HG03025 (cell line): ENCODE results near the gene PODN.

Experiments used
- ATAC-seq: cut with Tn5 transposase; IDR thresholded peaks from one replicate; pipeline ENCODE4 v1.9.1; 2021; ENCODE audit warnings: mild to moderate bottlenecking, moderate library complexity; ENCODE audit not compliant: unreplicated experiment, low FRiP score

The PODN gene

GRCh38 chr1:53111693-53112092 is 49.7 kb downstream of the PODN start:
- ATAC-seq: no peak

DNA sequence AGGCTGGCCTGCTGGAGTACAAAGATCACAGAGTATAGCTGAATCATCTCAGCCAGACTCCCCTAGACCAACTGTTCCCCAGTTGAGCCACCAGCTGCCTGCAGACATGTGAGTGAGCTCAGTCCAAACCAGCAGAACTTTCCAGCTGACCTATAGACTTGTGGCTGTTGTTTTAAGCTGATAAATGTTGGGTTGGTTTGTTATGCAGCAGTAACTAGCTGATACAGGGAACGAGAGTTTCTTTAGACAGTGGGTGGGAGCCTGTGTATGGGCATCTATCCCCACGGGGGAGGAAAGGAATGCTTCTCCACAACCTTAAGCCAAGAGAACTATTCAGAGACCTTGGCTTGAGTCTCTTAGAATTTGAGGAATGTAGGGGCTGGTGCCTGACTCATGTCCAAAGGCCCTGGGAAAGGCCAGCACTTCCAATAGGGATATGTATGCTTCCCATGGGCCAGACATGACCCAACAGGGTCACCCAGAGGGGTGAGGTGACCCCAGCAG is 50.3 kb downstream of the PODN start:
- no peak for ATAC-seq

DNA sequence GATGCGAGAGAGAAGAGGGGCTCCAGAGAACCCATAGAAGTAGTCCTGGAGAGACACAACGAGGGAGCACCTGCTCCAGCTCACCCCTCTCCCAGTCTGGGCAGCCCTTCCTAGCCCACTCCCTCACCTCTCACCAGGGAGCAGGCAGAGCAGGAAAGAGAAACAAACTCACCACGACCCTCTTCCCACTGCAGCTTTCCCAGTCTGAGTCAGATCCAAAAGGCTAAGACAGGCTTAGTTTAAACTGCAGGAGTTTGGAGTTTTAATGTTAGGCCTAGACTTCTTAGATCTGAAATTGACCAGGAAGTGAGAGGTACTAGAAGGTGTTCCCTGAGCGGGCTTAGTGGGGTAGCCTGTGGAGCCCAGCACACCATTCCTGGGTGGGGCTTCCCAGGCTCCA is 50.8 kb downstream of the PODN start:
- no peak for ATAC-seq

DNA sequence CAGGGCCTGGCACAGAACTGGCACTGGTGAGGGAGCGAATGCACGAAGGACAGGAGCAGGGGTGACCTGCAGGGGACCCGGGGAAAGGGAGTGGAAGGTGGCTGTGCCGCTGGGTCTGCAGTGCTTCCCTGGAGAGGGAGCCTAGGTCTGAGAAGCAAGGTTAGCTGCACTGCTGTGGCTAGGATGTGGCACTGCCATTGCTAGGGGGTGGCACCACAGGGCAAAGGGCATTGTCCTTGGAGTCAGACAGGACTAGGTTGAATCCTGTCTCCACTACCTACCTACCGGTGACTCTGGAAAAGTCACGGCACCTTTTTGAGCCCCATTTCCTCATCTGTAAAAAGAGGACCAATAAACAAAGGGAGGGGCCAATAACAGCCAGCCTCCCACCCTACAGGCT is 52.1 kb downstream of the PODN start:
- ATAC-seq: no peak

- ATAC-seq: no peak
These were observed 52.8 kb downstream of the PODN start for GRCh38 chr1:53114581-53115400.

- ATAC-seq: no peak
These were observed 53.6 kb downstream of the PODN start for GRCh38 chr1:53115403-53116306.

DNA sequence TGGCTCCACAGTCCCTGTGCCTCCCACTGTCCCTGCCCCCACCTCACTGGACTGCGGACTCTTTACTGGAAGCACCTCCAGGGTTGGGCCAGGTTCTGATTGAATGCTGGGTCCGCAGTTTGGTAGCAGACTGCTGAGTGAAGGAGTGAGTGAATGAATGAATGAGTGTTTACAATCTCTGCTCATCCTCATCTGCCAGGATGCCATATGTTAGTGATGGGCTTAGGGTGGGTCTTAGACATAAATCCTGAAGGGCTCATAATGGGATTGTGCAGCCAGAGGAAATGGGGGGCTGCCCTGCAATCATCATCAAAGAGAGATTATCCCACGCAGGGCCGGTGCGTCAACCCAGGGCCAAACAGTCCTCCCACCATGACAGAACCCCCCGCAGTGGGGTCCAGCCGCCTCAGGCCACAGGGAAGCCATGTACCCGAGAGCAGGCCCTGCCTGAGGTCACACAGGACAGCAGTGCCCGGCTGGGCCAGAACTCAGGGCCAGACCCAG is 54.3 kb downstream of the PODN start:
- no peak for ATAC-seq

DNA sequence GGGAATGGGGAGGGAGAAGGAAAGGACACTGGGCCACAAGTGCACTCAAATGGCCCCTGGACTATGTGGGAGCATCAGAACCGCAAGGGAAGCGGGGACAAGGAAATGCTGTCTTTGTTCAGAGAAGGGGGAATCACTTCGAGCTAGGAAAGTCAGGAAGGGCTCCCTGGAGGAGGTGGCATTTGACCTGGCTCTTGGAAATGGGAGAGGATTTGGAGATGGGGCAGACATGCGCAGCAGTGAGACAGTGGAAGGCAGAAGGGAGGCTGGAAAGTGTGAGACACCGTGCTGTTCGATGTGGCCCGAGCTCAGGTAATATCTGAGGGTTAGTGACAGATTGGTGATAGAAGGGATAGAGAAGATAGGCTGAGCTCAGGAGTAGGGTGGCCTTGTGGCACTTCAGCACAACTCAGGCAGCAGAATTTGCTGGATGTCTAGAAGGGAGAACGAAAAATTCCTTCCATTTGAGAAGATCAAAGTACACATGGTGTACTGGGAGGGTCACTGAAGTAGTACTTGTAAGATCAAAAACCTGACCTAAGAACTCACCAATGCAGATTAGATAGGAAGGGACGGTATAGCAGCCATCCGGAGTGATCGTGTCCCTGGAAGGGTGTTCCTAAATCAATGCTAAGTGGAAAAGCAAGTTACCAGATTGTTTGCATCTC is 55.1 kb downstream of the PODN start:
- no peak for ATAC-seq

- ATAC-seq: no peak
These were observed 55.8 kb downstream of the PODN start for GRCh38 chr1:53117836-53118235.

- ATAC-seq: no peak
These were observed 58.6 kb downstream of the PODN start for GRCh38 chr1:53120659-53121058.

GRCh38 chr1:53121319-53122172 is 59.5 kb downstream of the PODN start:
- ATAC-seq: no peak

DNA sequence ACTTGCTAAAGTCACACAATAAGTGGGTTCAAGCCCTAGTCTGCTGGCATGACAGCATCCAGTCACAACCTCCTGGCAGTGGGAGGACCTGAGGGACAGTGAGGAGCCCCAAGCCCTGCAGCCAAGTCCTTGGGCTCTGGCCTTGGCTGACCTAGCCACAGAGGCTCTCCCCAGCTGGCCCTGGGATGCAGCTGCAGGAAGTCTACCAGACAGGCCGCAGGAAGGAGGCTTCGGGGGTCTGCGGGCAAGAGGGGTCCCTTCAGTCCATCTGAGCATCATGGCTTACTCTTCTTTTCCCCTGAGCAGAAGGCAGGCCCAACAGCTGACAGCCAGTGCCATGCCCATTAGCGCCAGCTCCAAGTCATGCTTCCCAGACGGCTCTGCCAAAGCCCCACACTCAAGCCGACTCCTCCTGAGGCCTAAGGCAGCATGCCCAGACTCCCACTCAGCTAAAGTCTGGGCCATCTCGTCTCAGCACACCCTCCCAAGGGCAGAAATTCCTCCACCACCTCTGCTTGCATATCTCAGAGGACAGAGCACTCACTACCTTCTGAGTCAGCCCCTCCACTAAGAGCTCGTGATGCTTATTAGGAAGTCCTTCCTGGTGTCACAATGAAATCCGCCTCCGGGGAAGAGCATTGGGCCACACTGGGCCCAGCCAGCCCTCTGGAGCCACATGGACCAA is 60.3 kb downstream of the PODN start:
- no peak for ATAC-seq

DNA sequence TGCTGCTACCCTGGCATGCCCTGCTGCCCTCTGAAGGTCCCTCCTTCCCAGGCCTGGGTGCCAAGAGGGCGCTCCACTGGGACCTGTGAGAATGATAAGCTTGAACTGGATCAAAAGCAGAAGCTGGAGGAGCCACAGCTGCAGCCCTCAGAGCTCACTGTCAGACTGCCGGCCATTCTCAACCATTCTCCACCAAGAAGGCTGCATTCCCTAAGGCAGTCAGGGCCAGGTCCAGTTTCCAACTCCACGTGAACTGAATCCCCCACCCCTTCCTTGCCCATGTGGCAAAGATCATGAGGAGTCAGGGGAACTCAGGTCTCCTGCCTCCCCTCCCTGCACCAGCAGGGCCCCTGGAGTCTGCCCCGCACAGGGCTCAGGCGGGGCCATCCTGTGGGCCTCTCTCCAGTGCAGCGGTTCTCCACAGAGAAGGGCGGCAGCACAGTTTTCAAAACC is 61.0 kb downstream of the PODN start:
- no peak for ATAC-seq

DNA sequence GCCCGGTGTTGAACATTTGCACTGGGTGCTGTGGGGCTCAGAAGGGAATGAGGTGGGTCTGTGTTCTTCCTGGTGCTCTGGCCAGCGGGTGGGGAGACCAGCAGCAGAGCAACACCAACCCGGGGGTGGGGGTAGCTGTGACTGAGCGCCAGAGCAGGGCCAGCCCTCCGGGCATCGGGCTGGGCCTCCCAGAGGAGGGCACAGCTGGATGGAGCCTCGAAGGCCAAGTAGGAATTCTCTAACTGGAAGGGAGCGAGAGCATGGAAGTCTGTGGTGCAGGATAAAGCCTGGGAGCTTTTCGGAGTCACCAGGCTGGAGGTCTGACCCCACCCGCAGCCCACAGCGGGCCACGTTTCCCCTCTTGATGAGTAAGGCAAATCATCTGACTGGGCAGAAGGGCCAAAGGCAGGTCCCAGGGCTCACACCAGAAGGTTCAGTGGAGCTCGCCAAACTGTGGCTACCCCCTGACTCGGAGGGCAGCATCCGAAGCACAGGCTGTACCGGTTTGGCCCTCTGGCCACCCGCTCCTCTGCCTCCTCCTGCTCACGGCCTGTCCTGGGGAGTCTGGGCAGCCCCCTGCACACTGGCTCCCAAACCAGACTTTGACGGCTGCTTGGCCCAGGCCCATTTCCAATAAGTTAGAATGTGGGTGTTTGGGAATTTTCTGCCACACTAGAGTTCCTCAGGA is 61.6 kb downstream of the PODN start:
- no peak for ATAC-seq

GRCh38 chr1:53125122-53125521 is 63.1 kb downstream of the PODN start:
- no peak for ATAC-seq

GRCh38 chr1:53125623-53126360 is 63.8 kb downstream of the PODN start:
- ATAC-seq: no peak

DNA sequence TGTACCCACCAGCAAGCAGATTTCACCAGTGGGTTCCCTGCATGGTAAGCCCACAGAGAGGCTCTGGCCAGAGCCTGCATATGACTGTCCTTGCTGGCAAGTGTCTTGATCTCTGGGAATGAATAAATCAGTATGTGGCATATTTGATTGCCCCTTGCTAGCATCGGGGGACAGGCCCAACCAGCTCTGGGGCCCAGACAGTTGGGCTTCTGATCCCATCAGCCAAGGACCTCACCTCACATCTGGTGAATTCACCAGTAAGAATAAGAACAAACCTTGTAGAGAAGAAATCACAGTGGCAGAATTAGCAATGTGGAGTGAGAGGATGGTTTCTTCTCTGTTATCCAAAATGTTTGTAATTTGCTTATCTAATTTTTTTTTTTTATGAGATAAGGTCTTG is 64.5 kb downstream of the PODN start:
- ATAC-seq: no peak

DNA sequence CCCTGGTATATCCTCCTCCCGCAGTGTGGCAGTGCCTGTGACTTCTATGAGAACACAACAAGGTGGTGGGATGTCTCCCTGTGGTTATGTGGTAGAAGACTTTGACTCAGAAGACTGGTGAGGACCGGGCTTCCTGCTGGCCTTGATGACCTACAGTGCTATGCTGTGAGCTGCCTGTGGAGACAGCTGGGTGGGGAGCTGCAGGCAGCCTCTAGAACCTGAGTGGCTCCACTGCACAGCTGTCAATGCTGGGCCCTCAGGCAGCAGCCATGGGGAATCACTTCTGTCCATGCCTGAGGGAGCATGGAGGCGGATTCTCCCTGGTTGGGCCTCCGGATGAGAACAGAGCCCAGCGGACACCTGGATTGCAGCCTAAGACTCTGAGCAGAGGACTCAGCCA is 65.5 kb downstream of the PODN start:
- ATAC-seq: no peak
